Smooth muscle cell of the pulmonary artery (primary cell): ENCODE measurements around the gene SPTLC3. TPM values are rescaled to one million over a fixed set of nuclear protein-coding genes. Genes with fewer than 3 reads are reported as not detected.

ENCODE experiments used
- total RNA-seq: library from RNA; depleted of rRNA; stranded (reverse); fragments of >200 nt; gene quantifications from 2 replicates; pipeline ENCODE4 v1.2.3, GENCODE V29; 2014

SPTLC3 gene
- total RNA-seq: 3.8 and 3.9 TPM in 2 replicates

GRCh38 chr20:13008761-13009681 lies at the start of gene SPTLC3:
SPTLC3 (plus strand) TSS chr20:13008972; CDS start chr20:13009268, 296 bp downstream.

Other genes with a start within 250 kb of the SPTLC3 start
- gene ISM1, start 212.3 kb downstream of the SPTLC3 start, total RNA-seq: under 0.01 and 0.07 TPM in 2 replicates